HEK293 (cell line): Measurements from ENCODE around the gene MTHFS.

Source experiments
- CTCF ChIA-PET: fragments of 350-600 bp; formaldehyde crosslinking; extraction: SDS; loops from one replicate; lab custom pipeline; 2021; ENCODE audit warnings: antibody characterized with exemption; lab: Yijun Ruan, JAX
- POLR2A ChIA-PET: fragments of 300-600 bp; formaldehyde crosslinking; extraction: SDS; loops from one replicate; lab custom pipeline; 2020; ENCODE audit warnings: antibody characterized with exemption, inconsistent platforms; lab: Yijun Ruan, JAX
- H3K27ac ChIP-seq: fragments of 200-500 bp; sonication (Bioruptor generic); 2 replicates; pipeline ENCODE4 v1.5.1; 2014; ENCODE audit warnings: low read depth, low read length, control low read depth, inconsistent platforms; ENCODE audit errors: extremely low read depth
- H3K36me3 ChIP-seq, 2 experiments: fragments of 200-500 bp in 1 of 2; sonication (Bioruptor generic) in 1 of 2; 1 replicate in 1 of 2; 2 replicates in 1 of 2; pipeline ENCODE4 v1.5.1; 2014 to 2017; ENCODE audit warnings: inconsistent platforms in 2 of 2, low read length in 2 of 2; ENCODE audit not compliant: control insufficient read depth in 2 of 2, insufficient read depth in 1 of 2
- H3K4me1 ChIP-seq: fragments of 200-500 bp; sonication (Bioruptor generic); 2 replicates; pipeline ENCODE4 v1.5.1; 2014; ENCODE audit warnings: mild to moderate bottlenecking, low read length, inconsistent platforms; ENCODE audit not compliant: control insufficient read depth, insufficient read depth
- H3K4me3 ChIP-seq: 2 replicates; pipeline ENCODE4 v1.5.1; 2011; ENCODE audit warnings: low read depth, mild to moderate bottlenecking, control low read depth, low read length, moderate library complexity
- H3K9me3 ChIP-seq: fragments of 200-500 bp; sonication (Bioruptor generic); 2 replicates; pipeline ENCODE4 v1.5.1; 2014; ENCODE audit warnings: low read depth, low read length, inconsistent platforms; ENCODE audit not compliant: control insufficient read depth, insufficient read depth
- GFI1B ChIP-seq: fragments of 450-650 bp; formaldehyde crosslinking; IDR thresholded peaks from 2 replicates; pipeline ENCODE4 v1.5.1; 2016; ENCODE audit warnings: missing biosample characterization, missing genetic modification characterization
- KLF16 ChIP-seq: fragments of 450-650 bp; formaldehyde crosslinking; IDR thresholded peaks from 2 replicates; pipeline ENCODE4 v1.5.1; 2017; ENCODE audit warnings: missing biosample characterization, missing genetic modification characterization
- OSR2 ChIP-seq: fragments of 450-650 bp; formaldehyde crosslinking; IDR thresholded peaks from 2 replicates; pipeline ENCODE4 v1.5.1; 2016; ENCODE audit warnings: missing biosample characterization, missing genetic modification characterization
- PRDM1 ChIP-seq: fragments of 450-650 bp; formaldehyde crosslinking; IDR thresholded peaks from 2 replicates; pipeline ENCODE4; 2016; ENCODE audit warnings: missing biosample characterization, missing genetic modification characterization
- SP2 ChIP-seq: fragments of 450-650 bp; formaldehyde crosslinking; IDR thresholded peaks from 2 replicates; pipeline ENCODE4 v1.5.1; 2016; ENCODE audit warnings: missing biosample characterization, missing genetic modification characterization
- TRIM28 ChIP-seq: IDR thresholded peaks from 2 replicates; pipeline ENCODE4 v1.6.1; 2011; ENCODE audit warnings: low read length, control low read depth, borderline replicate concordance
- ZNF138 ChIP-seq: fragments of 450-650 bp; formaldehyde crosslinking; IDR thresholded peaks from 2 replicates; pipeline ENCODE4 v1.5.1; 2016; ENCODE audit warnings: missing biosample characterization, missing genetic modification characterization, borderline replicate concordance
- ZNF202 ChIP-seq: fragments of 450-650 bp; formaldehyde crosslinking; IDR thresholded peaks from 2 replicates; pipeline ENCODE4 v1.5.1; 2016; ENCODE audit warnings: missing biosample characterization, missing genetic modification characterization, borderline replicate concordance
- ZNF280D ChIP-seq: fragments of 450-650 bp; formaldehyde crosslinking; IDR thresholded peaks from 2 replicates; pipeline ENCODE4 v1.5.1; 2016; ENCODE audit warnings: missing biosample characterization, missing genetic modification characterization
- ZNF302 ChIP-seq: fragments of 450-650 bp; formaldehyde crosslinking; IDR thresholded peaks from 2 replicates; pipeline ENCODE4 v1.5.1; 2016; ENCODE audit warnings: missing biosample characterization, missing genetic modification characterization, low read depth
- ZNF311 ChIP-seq: fragments of 450-650 bp; formaldehyde crosslinking; IDR thresholded peaks from 2 replicates; pipeline ENCODE4 v1.5.1; 2017; ENCODE audit warnings: missing biosample characterization, missing genetic modification characterization, borderline replicate concordance
- ZNF514 ChIP-seq: fragments of 450-650 bp; formaldehyde crosslinking; IDR thresholded peaks from 2 replicates; pipeline ENCODE4 v1.5.1; 2016; ENCODE audit warnings: missing biosample characterization, missing genetic modification characterization
- ZNF521 ChIP-seq: fragments of 450-650 bp; formaldehyde crosslinking; IDR thresholded peaks from 2 replicates; pipeline ENCODE4 v1.5.1; 2017; ENCODE audit warnings: missing biosample characterization, mild to moderate bottlenecking, missing genetic modification characterization
- ZNF623 ChIP-seq: fragments of 450-650 bp; formaldehyde crosslinking; IDR thresholded peaks from 2 replicates; pipeline ENCODE4 v1.5.1; 2016; ENCODE audit warnings: missing biosample characterization, missing genetic modification characterization
- ZNF629 ChIP-seq: fragments of 450-650 bp; formaldehyde crosslinking; IDR thresholded peaks from 2 replicates; pipeline ENCODE4 v1.5.1; 2017; ENCODE audit warnings: missing biosample characterization, missing genetic modification characterization
- ZNF768 ChIP-seq: fragments of 450-650 bp; formaldehyde crosslinking; IDR thresholded peaks from 2 replicates; pipeline ENCODE4 v1.5.1; 2018; ENCODE audit warnings: missing biosample characterization, mild to moderate bottlenecking, missing genetic modification characterization
- ZNF837 ChIP-seq: fragments of 450-650 bp; formaldehyde crosslinking; IDR thresholded peaks from 2 replicates; pipeline ENCODE4 v1.5.1; 2016; ENCODE audit warnings: missing biosample characterization, missing genetic modification characterization
- ZXDB ChIP-seq: fragments of 450-650 bp; formaldehyde crosslinking; IDR thresholded peaks from 2 replicates; pipeline ENCODE4 v1.5.1; 2016; ENCODE audit warnings: missing biosample characterization, missing genetic modification characterization
- TF ChIP-seq, protein P1 (sequence below): fragments of 450-650 bp; formaldehyde crosslinking; IDR thresholded peaks from 2 replicates; pipeline ENCODE4 v1.5.1; 2017; ENCODE audit warnings: missing biosample characterization, missing genetic modification characterization

Gene MTHFS

GRCh38 chr15:79849789-79850188 lies 47.0 kb downstream of the MTHFS start:
- H3K4me1 ChIP-seq: no peaks in the 10 kb centered on the region
- H3K36me3 ChIP-seq: peaks cover 0 to 15% of the 10 kb centered on the region in 2 experiments; a peak in 2 of 3 replicates
- TF ChIP-seq ZNF768 (tag by site-specific recombination): peak; percentile 57; the same call in 1 of the 2 replicates
- TF ChIP-seq ZNF138: no peak
- no peaks in the 10 kb centered on the region for H3K9me3 ChIP-seq
- H3K27ac ChIP-seq: no peak overlapping the region
- ChIA-PET POLR2A (no interaction called here), CTCF (interaction anchor here (0.6 to 9.3 kb wide), 19 partner anchors 9 to 510 kb away, joined by 3 to 133 read pairs (median 4); no protein-coding TSS in a partner anchor)
- H3K4me3 ChIP-seq: no peak overlapping the region

DNA sequence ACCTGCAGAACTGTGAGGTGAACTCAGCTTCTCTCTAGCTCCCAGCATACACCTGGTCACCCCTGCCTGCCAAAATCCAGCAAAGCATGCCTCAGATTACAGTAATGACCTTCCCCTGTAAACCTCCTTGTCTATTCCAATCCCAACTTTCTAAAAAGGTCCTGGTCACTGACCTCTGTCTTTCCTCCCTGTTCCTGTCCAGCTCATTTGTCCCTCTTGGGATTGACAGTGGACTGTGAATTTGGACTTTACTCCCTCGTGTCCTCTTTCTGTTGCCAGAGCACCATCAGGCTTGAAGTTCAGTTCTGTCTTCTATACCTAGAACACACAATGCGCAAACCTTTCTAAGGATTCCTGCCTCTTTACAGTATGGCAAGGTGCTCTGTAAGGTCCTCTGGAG lies 50.3 kb downstream of the MTHFS start:
- CTCF ChIA-PET: interaction anchor here (3.9 kb wide), 1 partner anchor 8 kb away, joined by 33 read pairs; no protein-coding TSS in a partner anchor
- Histone ChIP-seq H3K4me3 (no peak overlapping the region), H3K9me3 (no peaks in the 10 kb centered on the region), H3K36me3 (peaks cover 0 to 29% of the 10 kb centered on the region in 2 experiments; a peak in 2 of 3 replicates), H3K4me1 (no peaks in the 10 kb centered on the region), H3K27ac (no peak overlapping the region)
- no peak for TF ChIP-seq ZNF629 (tag by site-specific recombination)
- no peak for TF ChIP-seq SP2 (tag by site-specific recombination)
- no peak for TF ChIP-seq ZNF837 (tag by site-specific recombination)
- no peak for TF ChIP-seq ZNF311 (tag by site-specific recombination)
- no peak for TF ChIP-seq OSR2 (tag by site-specific recombination)
- TF ChIP-seq ZNF514: no peak
- TF ChIP-seq ZNF623 (tag by site-specific recombination): no peak
- TF ChIP-seq TRIM28: no peak
- no peak for TF ChIP-seq ZNF202 (tag by site-specific recombination)
- TF ChIP-seq, protein P1, sequence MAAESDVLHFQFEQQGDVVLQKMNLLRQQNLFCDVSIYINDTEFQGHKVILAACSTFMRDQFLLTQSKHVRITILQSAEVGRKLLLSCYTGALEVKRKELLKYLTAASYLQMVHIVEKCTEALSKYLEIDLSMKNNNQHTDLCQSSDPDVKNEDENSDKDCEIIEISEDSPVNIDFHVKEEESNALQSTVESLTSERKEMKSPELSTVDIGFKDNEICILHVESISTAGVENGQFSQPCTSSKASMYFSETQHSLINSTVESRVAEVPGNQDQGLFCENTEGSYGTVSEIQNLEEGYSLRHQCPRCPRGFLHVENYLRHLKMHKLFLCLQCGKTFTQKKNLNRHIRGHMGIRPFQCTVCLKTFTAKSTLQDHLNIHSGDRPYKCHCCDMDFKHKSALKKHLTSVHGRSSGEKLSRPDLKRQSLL (tag by site-specific recombination): no peak
- no peak for TF ChIP-seq ZNF302
- TF ChIP-seq ZXDB: no peak
- no peak for TF ChIP-seq PRDM1 (tag by site-specific recombination)
- no peak for TF ChIP-seq ZNF521
- POLR2A ChIA-PET: no interaction called here

- peaks cover 3 to 38% of the 10 kb centered on the region in 2 experiments for H3K36me3 ChIP-seq
- no peak for TF ChIP-seq ZNF202 (tag by site-specific recombination)
- no peak for TF ChIP-seq ZNF280D (tag by site-specific recombination)
- TF ChIP-seq GFI1B (tag by site-specific recombination): no peak
- no peak for TF ChIP-seq KLF16 (tag by site-specific recombination)
- no peak overlapping the region for H3K27ac ChIP-seq
- no peaks in the 10 kb centered on the region for H3K4me1 ChIP-seq
- POLR2A ChIA-PET: no interaction called here
- CTCF ChIA-PET: interaction anchor here (0.6 to 3.9 kb wide), 3 partner anchors 10 to 500 kb away, joined by 3 to 33 read pairs (median 3); no protein-coding TSS in a partner anchor
- H3K4me3 ChIP-seq: no peak overlapping the region
- no peaks in the 10 kb centered on the region for H3K9me3 ChIP-seq
Measured at GRCh38 chr15:79844221-79844620, 52.6 kb downstream of the MTHFS start.
